RWPE2 (cell line): ENCODE results near the gene IL26.

Source experiments
- ATAC-seq: fragments of 200-7000 bp; cut with Tn5 transposase; 3 replicates; pipeline ENCODE4 v1.9.1; 2021; ENCODE audit warnings: low read depth
- DNase-seq: peaks from one replicate; pipeline ENCODE4 v3.0.0-alpha.2; 2020; ENCODE audit warnings: low spot score
- H3K27ac ChIP-seq: fragments of 450-650 bp; 2 replicates; pipeline ENCODE4 v1.5.1; 2017; ENCODE audit warnings: mild to moderate bottlenecking; ENCODE audit not compliant: poor library complexity, severe bottlenecking
- H3K27me3 ChIP-seq: fragments of 250-450 bp; sonication (Bioruptor Pico); 2 replicates; pipeline ENCODE4 v1.5.1; 2021; ENCODE audit warnings: mild to moderate bottlenecking, moderate library complexity; ENCODE audit not compliant: insufficient read depth, poor library complexity, severe bottlenecking
- H3K36me3 ChIP-seq: fragments of 250-450 bp; sonication (Bioruptor Pico); 2 replicates; pipeline ENCODE4 v1.5.1; 2020; ENCODE audit warnings: low read depth, mild to moderate bottlenecking, moderate library complexity
- H3K4me1 ChIP-seq: fragments of 250-450 bp; sonication (Bioruptor Pico); 2 replicates; pipeline ENCODE4 v1.5.1; 2021; ENCODE audit warnings: mild to moderate bottlenecking, moderate library complexity; ENCODE audit not compliant: insufficient read depth, poor library complexity, severe bottlenecking
- H3K4me3 ChIP-seq: fragments of 250-450 bp; sonication (Bioruptor Pico); 2 replicates; pipeline ENCODE4 v1.5.1; 2021; ENCODE audit warnings: mild to moderate bottlenecking, moderate library complexity; ENCODE audit not compliant: severe bottlenecking
- H3K9me3 ChIP-seq: fragments of 250-450 bp; sonication (Bioruptor Pico); 2 replicates; pipeline ENCODE4 v1.5.1; 2021; ENCODE audit warnings: mild to moderate bottlenecking, moderate library complexity; ENCODE audit not compliant: severe bottlenecking
- CTCF ChIP-seq: fragments of 450-650 bp; IDR thresholded peaks from one replicate; pipeline ENCODE4 v1.5.1; 2017; ENCODE audit warnings: mild to moderate bottlenecking, moderate library complexity; ENCODE audit not compliant: poor library complexity, severe bottlenecking

The IL26 gene

GRCh38 chr12:68236421-68237059, 10.9 kb upstream of the IL26 start:
- Histone ChIP-seq H3K36me3 (no peaks in the 10 kb centered on the region), H3K27me3 (no peaks in the 10 kb centered on the region), H3K4me3 (peak overlapping the region; percentile 18), H3K4me1 (peaks cover 11% of the 10 kb centered on the region), H3K9me3 (no peaks in the 10 kb centered on the region), H3K27ac (no peak overlapping the region)
- peak; percentile 71 for ATAC-seq
- no peak for TF ChIP-seq CTCF
- DNase-seq: no peak

GRCh38 chr12:68235576-68235975, 10.0 kb upstream of the IL26 start:
- Histone ChIP-seq H3K36me3 (no peaks in the 10 kb centered on the region), H3K4me1 (peaks cover 10% of the 10 kb centered on the region), H3K9me3 (no peaks in the 10 kb centered on the region), H3K27ac (no peak overlapping the region), H3K27me3 (no peaks in the 10 kb centered on the region), H3K4me3 (no peak overlapping the region)
- TF ChIP-seq CTCF: no peak
- DNase-seq: no peak
- no peak for ATAC-seq

GRCh38 chr12:68234140-68234539, 8.5 kb upstream of the IL26 start:
- Histone ChIP-seq H3K4me1 (no peaks in the 10 kb centered on the region), H3K27me3 (no peaks in the 10 kb centered on the region), H3K4me3 (no peak overlapping the region), H3K36me3 (no peaks in the 10 kb centered on the region), H3K9me3 (no peaks in the 10 kb centered on the region), H3K27ac (no peak overlapping the region)
- DNase-seq (no peak), ATAC-seq (no peak)
- TF ChIP-seq CTCF: no peak

GRCh38 chr12:68233498-68233897, 7.9 kb upstream of the IL26 start:
- H3K4me1 ChIP-seq: no peaks in the 10 kb centered on the region
- H3K27ac ChIP-seq: no peak overlapping the region
- no peaks in the 10 kb centered on the region for H3K36me3 ChIP-seq
- ATAC-seq: no peak
- DNase-seq: no peak
- no peak for TF ChIP-seq CTCF
- H3K27me3 ChIP-seq: no peaks in the 10 kb centered on the region
- H3K9me3 ChIP-seq: no peaks in the 10 kb centered on the region
- H3K4me3 ChIP-seq: no peak overlapping the region

GRCh38 chr12:68231691-68232090, 6.1 kb upstream of the IL26 start:
- Histone ChIP-seq H3K4me1 (no peaks in the 10 kb centered on the region), H3K4me3 (no peak overlapping the region), H3K27ac (no peak overlapping the region), H3K36me3 (no peaks in the 10 kb centered on the region), H3K27me3 (no peaks in the 10 kb centered on the region), H3K9me3 (no peaks in the 10 kb centered on the region)
- DNase-seq (no peak), ATAC-seq (no peak)
- no peak for TF ChIP-seq CTCF
